GM20431 (cell line): ENCODE data around the gene ZNF446.
"Not testable (repeated sequence)": the region's sequence is repeated elsewhere in the genome, so short reads cannot be mapped to it uniquely, and the experiment has no call there.

Experiments
- in situ Hi-C: fragments of 300-500 bp; cut with MseI, MboI; formaldehyde crosslinking; loops from one replicate; pipeline ENCODE4 v1.15.0; 2020; ENCODE audit warnings: low sequenced_read_pairs; ENCODE audit not compliant: unreplicated experiment

ZNF446 gene

DNA sequence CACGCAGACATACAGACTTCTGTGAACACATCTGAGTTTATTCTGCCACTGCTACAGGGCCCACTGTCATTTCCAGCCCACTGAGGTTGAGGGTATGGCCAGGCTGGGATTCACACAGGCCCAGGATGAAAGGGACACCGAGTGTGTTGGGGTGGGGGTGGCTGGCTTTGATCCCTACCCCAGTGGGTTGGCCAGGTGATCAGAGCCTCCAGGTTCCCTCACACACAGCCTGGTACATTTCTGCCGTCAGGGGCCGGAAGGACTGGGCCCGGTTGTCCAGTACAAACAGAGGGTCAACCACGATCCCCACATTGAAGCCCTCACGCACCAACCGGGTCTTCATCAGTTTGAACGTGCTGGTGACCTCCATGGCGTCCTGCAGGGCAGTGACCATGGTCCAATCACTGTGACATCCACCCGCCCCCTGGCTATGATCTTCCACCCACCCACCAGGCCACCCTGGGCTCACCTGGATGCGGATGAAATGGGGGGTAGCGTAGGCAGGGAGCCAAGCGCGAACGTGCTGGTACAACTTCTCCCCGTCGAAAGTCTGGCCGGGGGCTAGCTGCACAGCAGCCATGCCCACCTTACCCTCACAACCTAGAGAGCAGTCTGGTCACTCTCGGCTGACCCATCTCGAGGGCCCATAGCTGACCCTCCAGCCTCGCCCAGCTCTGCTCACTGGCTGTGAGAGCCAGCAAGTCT is 22.3 kb downstream of the ZNF446 start:
- in situ Hi-C loops: no loop called here

DNA sequence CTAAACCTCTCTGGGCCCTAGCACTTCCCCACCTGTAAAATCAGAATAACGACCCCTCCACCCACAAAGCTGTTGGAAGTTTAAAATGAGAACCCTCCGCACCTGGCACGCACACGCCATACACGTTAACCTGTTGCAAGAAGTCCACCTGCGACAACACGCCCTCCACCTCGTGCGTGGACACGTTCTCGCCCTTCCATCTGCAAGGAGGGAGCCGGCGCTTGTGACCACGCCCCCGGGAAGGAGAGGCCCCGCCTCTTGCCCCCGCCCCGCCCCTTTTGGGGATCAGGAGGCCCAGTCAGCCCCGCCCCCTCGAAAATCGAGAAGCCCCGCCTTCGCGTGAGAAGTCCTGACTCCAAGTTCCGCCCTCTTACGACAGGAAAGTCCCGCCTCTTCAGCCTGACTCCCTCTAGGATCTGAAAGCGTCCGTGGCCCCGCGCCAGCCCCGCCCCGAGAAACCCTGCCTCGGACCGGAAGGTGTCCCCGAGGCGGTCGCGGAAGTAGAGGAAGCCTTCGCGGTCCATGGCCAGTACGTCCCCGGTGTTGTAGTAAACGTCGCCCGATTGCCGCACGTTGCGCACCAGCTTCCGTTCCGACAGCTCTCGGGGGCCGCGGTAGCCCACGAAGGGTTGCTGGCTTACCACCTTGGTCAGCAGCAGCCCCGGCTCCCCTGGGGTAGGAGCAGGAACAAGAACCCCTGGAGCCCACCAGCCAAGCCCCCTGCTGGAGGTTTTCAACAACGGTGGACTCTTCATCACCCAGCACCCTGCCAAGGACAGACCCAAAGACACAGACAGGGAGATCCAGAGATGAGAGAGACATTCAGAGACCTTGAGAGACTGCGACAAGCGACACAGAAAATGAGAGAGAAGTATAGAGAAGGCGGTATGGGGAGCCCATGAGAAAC is 23.1 kb downstream of the ZNF446 start:
- in situ Hi-C loops: no loop called here

DNA sequence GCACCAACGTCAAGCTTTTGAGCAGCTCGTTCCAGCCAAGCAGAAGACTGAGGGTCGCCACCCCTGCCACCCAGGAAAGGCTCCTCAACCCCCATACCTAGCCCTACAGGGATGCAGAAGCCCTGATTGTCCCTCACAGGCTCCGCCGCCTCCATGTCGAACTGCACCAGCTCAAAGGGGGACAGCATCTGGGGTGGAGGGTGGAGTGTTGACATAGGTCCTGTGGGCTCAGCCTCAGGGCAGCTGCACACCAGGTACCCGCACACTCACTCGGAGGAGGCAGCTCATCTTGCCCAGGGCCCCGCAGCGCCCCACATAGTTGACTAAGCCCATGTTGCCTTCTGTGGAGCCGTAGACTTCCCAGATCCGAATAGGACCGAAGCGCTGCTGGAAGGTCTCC is 24.1 kb downstream of the ZNF446 start:
- in situ Hi-C loops: no loop called here

DNA sequence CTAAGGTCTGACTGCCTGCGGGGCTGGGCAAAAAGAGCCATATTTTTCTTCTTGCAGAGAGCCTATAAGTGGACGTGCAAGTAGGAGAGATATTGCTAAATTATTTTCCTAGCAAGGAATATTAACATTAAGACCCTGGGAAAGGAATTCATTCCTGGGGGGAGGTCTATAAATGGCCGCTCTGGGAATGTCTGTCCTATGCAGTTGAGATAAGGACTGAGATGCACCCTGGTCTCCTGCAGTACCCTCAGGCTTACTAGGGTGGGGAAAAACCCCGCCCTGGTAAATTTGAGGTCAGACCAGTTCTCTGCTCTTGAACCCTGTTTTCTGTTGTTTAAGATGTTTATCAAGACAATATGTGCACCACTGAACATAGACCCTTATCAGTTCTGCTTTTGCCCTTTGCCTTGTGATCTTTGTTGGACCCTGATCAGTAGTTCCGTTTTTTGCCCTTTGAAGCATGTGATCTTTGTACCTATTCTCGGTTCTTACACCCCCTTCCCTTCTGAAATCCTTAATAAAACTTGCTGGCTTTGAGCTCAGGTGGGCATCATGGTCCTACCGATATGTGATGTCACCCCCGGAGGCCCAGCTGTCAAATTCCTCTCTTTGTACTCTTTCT is 31.6 kb downstream of the ZNF446 start:
- in situ Hi-C loops: not testable (repeated sequence)

DNA sequence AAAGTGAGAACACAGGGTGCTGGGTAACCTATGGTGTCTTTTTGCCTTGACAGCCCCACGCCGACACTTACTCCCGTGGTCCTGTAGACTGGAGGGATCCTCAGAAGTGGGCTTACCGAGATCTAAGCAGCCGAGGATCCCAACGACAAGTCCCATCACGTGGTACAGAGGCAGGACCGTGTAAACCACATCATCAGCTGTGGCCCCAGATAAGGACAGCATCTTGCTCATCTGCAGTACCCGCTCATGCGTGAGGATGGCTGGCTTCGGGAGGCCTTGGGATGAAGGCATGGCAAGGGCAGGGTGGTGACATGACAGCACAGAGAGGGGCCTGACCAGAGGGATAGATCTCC is 33.6 kb downstream of the ZNF446 start:
- in situ Hi-C loops: no loop called here

DNA sequence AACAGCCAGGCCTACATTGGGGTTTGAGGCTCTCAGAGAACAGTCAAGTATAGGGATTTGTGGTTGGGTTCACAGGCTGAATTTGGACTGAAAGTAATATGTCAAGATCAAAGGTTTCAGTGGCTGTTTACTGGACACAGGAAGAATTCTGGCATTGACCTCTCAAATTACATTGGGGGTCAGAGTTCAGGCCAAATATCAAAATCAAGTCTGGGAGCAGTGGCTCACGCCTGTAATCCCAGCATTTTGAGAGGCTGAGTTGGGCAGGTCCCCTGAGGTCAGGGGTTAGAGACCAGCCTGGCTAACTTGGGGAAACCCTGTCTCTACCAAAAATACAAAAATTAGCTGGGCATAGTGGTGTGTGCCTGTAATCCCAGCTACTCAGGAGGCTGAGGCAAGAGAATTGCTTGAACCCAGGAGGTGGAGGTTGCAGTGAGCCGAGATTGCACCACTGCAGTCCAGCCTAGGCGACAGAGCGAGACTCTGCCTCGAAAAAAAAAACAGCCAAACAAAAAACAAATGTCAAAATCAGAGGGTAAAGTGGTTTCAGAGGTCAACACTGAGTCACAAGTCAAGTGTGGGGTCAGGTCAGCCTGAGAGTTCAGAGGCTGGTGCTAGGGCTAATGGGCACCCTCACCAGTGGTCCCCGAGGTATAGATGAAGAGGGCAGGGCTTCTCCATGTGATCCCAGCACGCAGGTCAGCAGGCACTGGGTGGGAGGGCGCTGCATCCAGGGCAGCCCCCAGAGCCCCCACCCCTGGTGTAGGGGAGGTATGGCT is 34.1 kb downstream of the ZNF446 start:
- in situ Hi-C loops: no loop called here

DNA sequence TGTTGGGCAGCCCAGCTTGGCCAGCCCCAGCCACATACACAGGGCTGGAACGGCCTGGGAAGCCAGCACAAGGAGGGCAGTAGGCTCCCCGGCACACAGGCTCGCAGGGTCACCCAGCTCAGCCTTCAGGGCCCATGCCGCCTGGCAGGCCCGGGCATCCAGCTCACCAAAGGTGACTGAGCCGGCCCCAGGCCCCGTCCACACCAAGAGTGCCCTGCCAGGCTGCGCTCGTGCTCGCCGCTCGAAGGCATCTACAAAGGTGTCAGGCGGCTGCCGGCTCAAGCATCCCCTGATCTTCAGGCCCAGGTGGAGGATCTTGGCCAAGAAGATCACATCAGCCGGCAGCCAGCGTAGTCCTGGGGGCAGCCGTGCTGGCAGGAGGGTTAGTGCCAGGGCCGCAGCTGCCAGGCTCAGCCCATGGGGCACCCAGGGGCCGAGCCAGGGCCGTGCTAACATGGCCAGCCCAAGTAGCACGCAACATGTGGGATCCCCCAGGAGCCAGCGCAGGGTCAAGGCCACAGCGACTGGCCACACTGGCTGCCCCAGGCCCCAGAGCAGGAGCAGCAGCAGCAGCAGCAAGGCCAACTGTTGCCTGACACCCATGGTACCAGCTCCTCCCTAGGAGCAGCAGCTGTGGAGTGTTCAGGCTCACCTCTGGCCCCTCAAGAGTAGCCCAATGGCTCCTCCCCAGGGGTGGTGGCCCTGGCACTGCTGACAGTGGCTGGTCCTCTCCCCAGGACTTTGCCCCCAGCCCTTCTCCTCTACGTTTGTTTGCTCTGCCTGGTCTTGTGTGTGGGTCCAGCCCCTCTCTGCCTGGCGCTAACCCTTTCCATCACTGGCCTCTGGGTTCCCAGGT is 35.4 kb downstream of the ZNF446 start, which contains the start of gene SLC27A5:
Gene SLC27A5, minus strand, starts transcription at position 640 of the 856 bp plus-strand sequence. Its CDS starts 37 bp downstream, at position 603.
- in situ Hi-C loops: no loop called here

DNA sequence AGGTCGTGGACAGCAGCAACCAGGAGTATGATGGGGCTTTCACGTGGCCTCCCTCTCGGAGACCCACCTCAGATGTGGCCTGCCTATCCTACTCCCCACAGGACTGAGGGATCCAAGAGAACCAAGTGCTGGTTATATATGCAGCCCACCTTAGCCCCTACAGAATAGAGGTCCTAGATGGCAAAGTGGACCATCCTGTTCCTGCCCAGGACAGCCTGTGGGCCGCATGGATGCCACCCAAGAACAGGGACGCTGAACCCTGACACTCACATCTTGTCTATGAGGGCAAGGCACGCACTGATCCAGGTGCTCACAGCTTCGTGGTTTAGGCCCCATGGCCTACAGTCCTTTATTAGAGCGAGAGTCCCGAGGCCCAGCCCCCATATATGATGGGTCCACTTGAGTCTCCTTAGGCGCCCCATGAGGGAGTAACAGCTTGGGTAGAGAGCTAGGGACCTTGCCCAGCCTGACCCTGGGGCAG is 37.1 kb downstream of the ZNF446 start:
- in situ Hi-C loops: no loop called here

DNA sequence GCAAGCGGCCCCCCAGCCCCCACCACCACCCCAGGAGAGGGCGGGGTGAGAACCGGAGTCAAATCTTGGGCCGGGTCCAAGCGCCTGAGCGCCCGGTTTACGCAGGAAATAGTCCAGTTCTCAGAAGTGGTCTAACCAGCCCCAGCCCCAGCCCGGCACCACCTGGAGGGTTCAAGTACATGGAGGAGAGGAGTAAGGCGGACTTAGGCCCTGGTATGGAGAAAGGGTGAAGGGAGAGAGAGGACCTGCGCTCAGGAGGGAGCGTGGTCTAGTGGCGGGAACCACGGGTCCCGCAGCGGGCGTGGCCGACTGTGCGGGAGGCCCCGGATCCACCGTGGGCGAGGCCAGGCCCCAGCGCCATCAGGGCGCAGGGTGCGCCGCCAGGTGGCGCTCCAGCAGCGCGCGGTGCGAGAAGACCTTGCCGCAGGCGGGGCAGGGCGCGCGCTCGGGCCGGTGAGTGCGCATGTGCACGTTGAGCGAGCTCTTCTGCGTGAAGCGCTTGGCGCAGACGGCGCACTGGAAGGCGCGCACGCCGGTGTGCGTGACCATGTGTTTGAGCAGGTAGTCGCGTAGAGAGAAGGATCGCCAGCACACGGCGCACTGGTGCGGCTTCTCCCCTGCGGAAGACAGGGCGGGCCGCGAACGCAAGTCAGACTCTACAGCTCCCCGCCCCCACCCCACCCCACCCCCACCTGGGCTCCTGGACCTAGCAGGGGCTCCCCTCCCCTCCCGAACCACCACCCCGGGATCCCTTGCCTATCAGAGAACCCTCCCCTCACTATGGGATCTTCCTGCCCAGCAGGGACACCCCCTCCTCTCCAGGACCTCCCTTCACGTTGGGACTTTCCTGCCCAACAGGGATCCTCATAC is 37.8 kb downstream of the ZNF446 start:
- in situ Hi-C loops: no loop called here

DNA sequence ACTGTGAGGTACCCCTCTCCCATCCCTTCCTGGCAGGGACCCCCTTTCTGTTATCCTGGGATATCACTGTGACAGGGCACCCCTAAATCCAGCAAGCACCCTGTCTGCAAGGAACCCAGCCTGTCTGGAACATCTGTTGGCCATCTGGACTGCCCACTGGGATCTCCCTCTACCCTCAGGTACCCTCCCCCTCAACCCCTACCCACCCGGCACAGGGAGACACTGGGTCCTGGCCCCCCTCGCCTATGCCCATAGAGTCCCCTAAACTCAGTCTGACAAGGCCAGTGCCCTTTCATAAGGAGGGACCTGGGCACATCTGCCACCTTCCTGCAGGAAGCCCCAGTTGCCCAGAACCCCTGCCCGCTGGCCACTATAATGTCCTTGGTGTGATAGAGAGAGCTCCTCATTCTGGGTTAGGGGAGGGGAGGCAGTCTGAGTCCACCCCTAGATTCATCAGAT is 38.4 kb downstream of the ZNF446 start:
- in situ Hi-C loops: no loop called here

DNA sequence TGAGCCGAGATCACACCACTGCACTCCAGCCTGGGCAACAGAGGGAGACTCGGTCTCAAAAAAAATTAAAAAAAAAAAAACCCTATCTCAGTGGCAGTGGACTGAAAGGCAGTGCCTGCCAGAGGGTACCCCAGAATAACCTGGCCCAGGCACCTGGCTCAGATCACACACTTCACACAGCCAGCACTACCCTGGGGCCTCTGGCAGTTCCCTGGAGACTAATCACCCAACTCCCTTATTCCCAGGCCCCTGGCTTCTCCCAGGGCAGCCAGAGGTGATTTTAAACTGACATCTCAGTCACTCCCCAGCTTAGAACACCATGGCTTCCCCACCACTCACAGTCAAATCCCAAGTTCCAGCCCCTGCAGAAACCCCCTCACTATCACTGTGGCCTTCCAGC is 39.1 kb downstream of the ZNF446 start:
- in situ Hi-C loops: no loop called here

DNA sequence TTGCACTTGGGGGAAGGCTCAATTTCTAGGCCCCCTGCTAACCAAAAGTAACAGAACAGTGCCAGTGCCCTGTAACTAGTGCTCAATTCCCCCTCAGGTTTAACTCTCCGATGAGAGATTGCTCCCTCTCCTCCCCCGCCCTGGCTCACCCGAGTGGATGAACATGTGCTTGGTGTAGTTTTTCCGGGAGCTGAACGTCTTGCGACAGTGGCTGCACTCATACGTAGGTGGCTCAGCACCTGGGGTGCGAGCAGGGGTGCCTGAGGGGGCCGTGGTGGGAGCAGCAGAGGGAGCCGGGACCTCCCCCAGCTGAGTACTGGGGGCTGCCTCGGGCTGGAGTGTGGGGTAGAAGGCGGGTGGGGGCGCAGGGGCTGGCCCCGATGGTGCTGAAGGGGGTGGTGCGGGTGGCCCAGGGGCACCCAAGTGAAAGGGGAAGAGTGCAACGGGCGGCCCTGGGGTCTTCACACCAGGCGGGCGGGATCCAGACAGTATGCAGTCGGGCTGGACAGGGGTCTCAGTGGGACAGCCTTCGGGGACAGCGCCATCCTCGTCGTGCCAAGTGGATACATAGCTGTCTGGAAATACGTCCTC is 40.2 kb downstream of the ZNF446 start:
- in situ Hi-C loops: no loop called here

DNA sequence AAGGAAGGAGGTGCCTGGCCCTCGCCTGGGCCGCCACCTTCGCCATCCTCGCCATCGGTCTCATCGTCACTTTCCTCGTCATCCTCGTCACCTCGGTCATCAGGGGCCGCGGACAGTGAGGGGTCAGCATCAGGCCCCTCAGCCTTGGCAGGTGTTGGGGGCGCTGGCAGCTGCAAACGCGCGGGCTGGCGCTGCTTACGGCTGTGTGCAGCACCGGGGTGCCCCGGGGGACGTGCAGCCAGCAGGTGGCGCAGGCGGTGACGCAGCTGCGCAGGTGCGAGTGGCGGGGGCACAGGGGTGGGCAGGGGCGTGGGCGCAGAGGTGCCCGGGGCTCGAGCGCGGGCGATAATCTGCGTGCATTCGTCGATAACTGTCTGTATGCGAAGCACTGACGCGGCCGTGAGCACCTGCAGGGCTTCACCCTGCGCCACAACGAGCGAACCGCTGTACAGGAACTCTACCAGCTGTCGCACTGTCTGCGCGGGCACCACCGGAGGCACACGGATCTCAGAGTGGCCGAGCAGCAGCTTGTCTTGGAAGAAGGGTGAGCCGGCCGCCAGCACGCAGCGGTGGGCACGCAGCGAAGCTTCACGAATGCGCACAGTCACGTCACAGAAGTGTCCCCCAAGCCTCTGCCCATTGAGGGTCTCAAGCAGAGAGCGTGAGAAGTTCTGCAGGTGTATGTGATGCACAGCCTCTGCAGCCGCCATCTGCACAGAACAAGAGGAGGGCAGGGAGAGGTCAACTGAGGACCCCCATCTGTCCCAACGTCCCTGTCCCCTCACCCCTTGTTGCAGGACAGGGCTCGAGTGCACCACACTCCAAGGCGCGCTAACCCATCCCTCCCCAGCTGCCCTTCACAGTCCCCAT is 41.0 kb downstream of the ZNF446 start:
- in situ Hi-C loops: no loop called here

DNA sequence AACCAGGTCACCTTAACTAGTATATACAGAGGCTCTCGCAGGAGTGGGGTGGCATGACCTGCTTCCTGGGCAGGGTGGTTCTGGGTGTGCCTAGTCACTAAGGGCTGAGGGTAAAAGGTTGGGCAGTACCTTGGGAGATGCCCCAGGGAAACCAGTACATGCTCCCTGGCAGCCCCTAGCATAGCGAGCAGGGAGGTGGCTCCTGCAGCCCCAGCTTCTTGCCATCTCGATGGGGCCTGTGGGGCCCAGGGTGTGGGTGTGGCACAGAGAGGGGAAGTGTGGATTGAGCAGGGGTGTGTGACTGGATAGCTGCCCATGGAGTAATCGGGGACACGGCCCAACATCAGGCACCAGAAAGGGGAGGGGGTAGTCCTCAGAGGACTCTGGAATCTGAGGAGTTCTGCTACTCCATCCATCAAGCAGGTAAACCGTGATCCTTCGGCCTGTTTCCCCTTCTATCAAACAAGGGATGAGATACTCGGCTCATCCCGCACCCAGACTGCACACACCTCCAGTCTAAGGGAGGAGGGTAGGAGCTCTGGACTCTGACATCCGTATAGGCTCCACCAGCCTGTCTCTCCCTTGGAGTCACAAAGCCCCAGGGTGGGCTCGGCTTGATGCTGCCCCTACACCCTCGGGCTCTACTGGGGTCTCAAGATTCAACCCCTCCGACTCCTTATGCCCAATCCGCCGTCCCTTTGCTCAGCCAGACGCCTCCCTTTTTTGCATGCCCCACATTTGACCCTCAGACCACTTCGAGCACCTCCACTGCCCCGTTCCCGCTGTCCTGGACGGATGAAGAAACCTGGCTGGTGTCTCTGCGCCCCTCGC is 42.3 kb downstream of the ZNF446 start:
- in situ Hi-C loops: no loop called here

DNA sequence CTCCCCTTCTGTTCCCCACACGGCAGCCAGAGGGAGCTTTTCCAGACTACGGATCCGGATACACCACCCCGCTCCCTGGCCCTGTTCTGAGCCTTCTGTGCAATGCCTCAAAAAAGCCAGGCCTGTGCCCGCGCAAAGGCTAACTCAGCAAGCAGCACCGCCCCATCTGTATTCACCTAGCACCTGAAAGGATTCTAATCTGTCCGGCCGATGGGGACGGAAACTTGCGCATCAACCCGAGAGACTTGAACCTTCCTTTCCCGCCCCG is 42.9 kb downstream of the ZNF446 start:
- in situ Hi-C loops: no loop called here
